Measurements from ENCODE around the gene HAND1. TPM values are rescaled to one million over a fixed set of nuclear protein-coding genes. Genes with fewer than 3 reads are reported as not detected.

Gene HAND1
- total and polyA plus RNA-seq, 2 experiments from 2014 or later, result not detected

- peaks cover 9% of the 10 kb centered on the region; the same call in 1 of the 2 replicates for H3F3A ChIP-seq (replicated peaks; ENCODE audit: low read depth)
- H3K79me2 ChIP-seq (replicated peaks; ENCODE audit: insufficient read depth), result no peaks in the 10 kb centered on the region
- TF ChIP-seq EZH2 (IDR thresholded peaks at IDR 0.05; ENCODE audit: low read depth, unreplicated experiment), result peak; percentile 97
- TF ChIP-seq ZNF331 (CRISPR knock-in tag; IDR thresholded peaks at IDR 0.05; ENCODE audit: low read depth), result no peak
- no peaks in the 10 kb centered on the region; the same call in 2 of the 3 replicates for H3K36me3 Mint-ChIP-seq (ENCODE audit: low read depth)
- H3K4me2 ChIP-seq, result peak overlapping the region; percentile 94
- H3K9me2 ChIP-seq (ENCODE audit: insufficient read depth), result no peaks in the 10 kb centered on the region
- no peak overlapping the region for H3K27ac Mint-ChIP-seq
- no peaks in the 10 kb centered on the region for H3K36me3 ChIP-seq (ENCODE audit: insufficient read depth)
- H3K9me3 Mint-ChIP-seq, result peaks cover 4% of the 10 kb centered on the region; the same call in 1 of the 3 replicates
- H3K27me3 ChIP-seq (ENCODE audit: insufficient read depth), result peaks cover 100% of the 10 kb centered on the region
- peak overlapping the region; percentile 85 for H2AFZ ChIP-seq
- peaks cover 60% of the 10 kb centered on the region for H3K4me1 ChIP-seq (ENCODE audit: insufficient read depth)
- H3K4me1 Mint-ChIP-seq, result peaks cover 48% of the 10 kb centered on the region
- no peak overlapping the region for H3K27ac ChIP-seq (ENCODE audit: low read depth)
- peak; percentile 2; the same call in 2 of the 3 replicates for ATAC-seq
- H3K27me3 Mint-ChIP-seq (ENCODE audit: insufficient read depth, low read depth, poor library complexity), result peaks cover 98% of the 10 kb centered on the region
- peak; percentile 80 for DNase-seq (ENCODE audit: low spot score)
- peaks cover 15% of the 10 kb centered on the region for H4K20me1 ChIP-seq (replicated peaks; ENCODE audit: insufficient read depth)
- H3K4me3 Mint-ChIP-seq, result peak overlapping the region; percentile 71
- H3K4me3 ChIP-seq, result peak overlapping the region; percentile 63
Measured at GRCh38 chr5:154472871-154473580, 5.0 kb downstream of the HAND1 start.

DNA sequence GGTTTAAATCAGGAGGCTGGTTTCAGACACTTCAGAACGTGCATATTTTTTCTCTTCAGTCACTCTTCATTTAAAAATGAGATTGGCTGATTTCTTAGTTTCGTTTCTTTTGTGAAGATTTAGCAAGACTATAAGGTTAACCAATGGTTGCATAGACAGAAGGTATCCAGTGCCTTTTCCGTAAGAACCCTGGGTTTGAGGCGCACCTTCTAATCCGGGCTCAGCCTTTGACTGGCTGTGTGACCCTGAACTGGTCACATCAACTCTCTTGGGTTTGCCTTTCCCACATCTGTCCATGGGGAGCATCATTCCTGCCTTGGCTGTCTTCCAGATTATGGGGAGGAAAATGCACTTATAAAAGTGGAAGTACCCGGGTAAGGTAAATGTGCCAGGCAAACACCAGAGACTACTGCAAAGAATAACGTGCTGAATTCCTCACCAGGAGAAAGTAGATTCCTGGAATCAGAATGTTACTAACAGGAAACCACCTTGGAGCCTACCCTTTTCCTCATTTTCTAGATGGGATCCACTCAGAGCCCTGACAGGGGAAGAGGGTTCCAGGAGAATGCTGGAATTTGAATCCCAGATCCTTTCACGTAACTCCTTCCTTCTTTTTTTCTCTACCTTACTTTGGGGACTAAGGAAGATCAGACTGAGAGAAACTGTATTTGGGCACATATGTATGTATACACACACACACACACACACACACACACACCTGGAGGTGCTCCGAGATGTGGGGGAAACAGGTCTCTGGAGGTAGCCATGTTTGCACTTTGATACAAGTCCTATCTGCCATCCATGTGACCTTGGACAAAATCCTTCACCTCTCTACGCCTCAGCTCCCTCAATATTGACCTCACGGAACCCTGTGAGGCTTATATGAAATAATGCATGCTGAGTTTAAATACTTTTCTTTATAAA is 6.8 kb downstream of the HAND1 start:
- Mint-ChIP-seq H3K27ac (no peak overlapping the region), H3K27me3 (ENCODE audit: insufficient read depth, low read depth, poor library complexity) (peaks cover 86% of the 10 kb centered on the region)
- H2AFZ ChIP-seq, result no peak overlapping the region
- TF ChIP-seq NANOG (IDR thresholded peaks at IDR 0.05; ENCODE audit: borderline replicate concordance), result no peak
- TF ChIP-seq POLR2AphosphoS5 (IDR thresholded peaks at IDR 0.05; ENCODE audit: low read depth), result no peak
- TF ChIP-seq, protein P1, sequence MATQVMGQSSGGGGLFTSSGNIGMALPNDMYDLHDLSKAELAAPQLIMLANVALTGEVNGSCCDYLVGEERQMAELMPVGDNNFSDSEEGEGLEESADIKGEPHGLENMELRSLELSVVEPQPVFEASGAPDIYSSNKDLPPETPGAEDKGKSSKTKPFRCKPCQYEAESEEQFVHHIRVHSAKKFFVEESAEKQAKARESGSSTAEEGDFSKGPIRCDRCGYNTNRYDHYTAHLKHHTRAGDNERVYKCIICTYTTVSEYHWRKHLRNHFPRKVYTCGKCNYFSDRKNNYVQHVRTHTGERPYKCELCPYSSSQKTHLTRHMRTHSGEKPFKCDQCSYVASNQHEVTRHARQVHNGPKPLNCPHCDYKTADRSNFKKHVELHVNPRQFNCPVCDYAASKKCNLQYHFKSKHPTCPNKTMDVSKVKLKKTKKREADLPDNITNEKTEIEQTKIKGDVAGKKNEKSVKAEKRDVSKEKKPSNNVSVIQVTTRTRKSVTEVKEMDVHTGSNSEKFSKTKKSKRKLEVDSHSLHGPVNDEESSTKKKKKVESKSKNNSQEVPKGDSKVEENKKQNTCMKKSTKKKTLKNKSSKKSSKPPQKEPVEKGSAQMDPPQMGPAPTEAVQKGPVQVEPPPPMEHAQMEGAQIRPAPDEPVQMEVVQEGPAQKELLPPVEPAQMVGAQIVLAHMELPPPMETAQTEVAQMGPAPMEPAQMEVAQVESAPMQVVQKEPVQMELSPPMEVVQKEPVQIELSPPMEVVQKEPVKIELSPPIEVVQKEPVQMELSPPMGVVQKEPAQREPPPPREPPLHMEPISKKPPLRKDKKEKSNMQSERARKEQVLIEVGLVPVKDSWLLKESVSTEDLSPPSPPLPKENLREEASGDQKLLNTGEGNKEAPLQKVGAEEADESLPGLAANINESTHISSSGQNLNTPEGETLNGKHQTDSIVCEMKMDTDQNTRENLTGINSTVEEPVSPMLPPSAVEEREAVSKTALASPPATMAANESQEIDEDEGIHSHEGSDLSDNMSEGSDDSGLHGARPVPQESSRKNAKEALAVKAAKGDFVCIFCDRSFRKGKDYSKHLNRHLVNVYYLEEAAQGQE (IDR thresholded peaks at IDR 0.05; ENCODE audit: unreplicated experiment), result no peak
- TF ChIP-seq ZNF114 (CRISPR knock-in tag; IDR thresholded peaks at IDR 0.05), result no peak
- no peak for TF ChIP-seq EZH2phosphoT487 (IDR thresholded peaks at IDR 0.05; ENCODE audit: unreplicated experiment)
- TF ChIP-seq ZNF462 (CRISPR knock-in tag; IDR thresholded peaks at IDR 0.05), result no peak

More for the DNA sequence above, 6.8 kb downstream of the HAND1 start:
- Histone ChIP-seq H3K9me2 (ENCODE audit: insufficient read depth) (no peaks in the 10 kb centered on the region), H3K4me1 (ENCODE audit: insufficient read depth) (peaks cover 53% of the 10 kb centered on the region), H3K27me3 (ENCODE audit: insufficient read depth) (peaks cover 97% of the 10 kb centered on the region), H3K4me2 (peak overlapping the region; percentile 8; the same call in 1 of the 2 replicates), H3K79me2 (replicated peaks; ENCODE audit: insufficient read depth) (no peaks in the 10 kb centered on the region), H3K36me3 (ENCODE audit: insufficient read depth) (no peaks in the 10 kb centered on the region), H3K27ac (ENCODE audit: low read depth) (no peak overlapping the region), H4K20me1 (replicated peaks; ENCODE audit: insufficient read depth) (peaks cover 10% of the 10 kb centered on the region), H3F3A (replicated peaks; ENCODE audit: low read depth) (peaks cover 5% of the 10 kb centered on the region; the same call in 1 of the 2 replicates), H3K4me3 (no peak overlapping the region)
- DNase-seq (ENCODE audit: low spot score) (peak; percentile 25), ATAC-seq (no peak)
- no peak overlapping the region for H3K4me3 Mint-ChIP-seq
- H3K9me3 Mint-ChIP-seq, result 0 out of 3 replicates have a peak, but pooled peaks cover 4% of the 10 kb centered on the region
- H3K36me3 Mint-ChIP-seq (ENCODE audit: low read depth), result no peaks in the 10 kb centered on the region; the same call in 2 of the 3 replicates
- peaks cover 45% of the 10 kb centered on the region for H3K4me1 Mint-ChIP-seq
